GM23248 (cell line): ENCODE measurements around the gene PELO. TPM values are rescaled to one million over a fixed set of nuclear protein-coding genes. Genes with fewer than 3 reads are reported as not detected.
"Not testable (repeated sequence)": the region's sequence is repeated elsewhere in the genome, so short reads cannot be mapped to it uniquely, and the experiment has no call there.

Experiments used
- DNase-seq: peaks from one replicate; pipeline ENCODE4 v3.0.0-alpha.2; 2015
- H2AFZ ChIP-seq: fragments of 200-600 bp; sonication (generic); 2 replicates; pipeline ENCODE4 v1.6.1; 2016; ENCODE audit warnings: antibody characterized with exemption
- H3F3A ChIP-seq: fragments of 200-600 bp; sonication (generic); 2 replicates; pipeline ENCODE4 v1.6.1; 2016; ENCODE audit warnings: mild to moderate bottlenecking, antibody characterized with exemption, mixed run types; ENCODE audit not compliant: insufficient read depth
- H3K27ac ChIP-seq: fragments of 200-600 bp; sonication (generic); 2 replicates; pipeline ENCODE4 v1.5.1; 2016; ENCODE audit warnings: mild to moderate bottlenecking
- H3K27me3 ChIP-seq: fragments of 200-600 bp; sonication (generic); replicated peaks from 2 replicates; pipeline ENCODE4 v1.6.1; 2016; ENCODE audit warnings: mild to moderate bottlenecking; ENCODE audit not compliant: insufficient read depth
- H3K36me3 ChIP-seq: fragments of 200-600 bp; sonication (generic); 2 replicates; pipeline ENCODE4 v1.6.1; 2016; ENCODE audit warnings: low read depth, mild to moderate bottlenecking
- H3K4me1 ChIP-seq: fragments of 200-600 bp; sonication (generic); 2 replicates; pipeline ENCODE4 v1.6.1; 2016; ENCODE audit warnings: mild to moderate bottlenecking; ENCODE audit not compliant: insufficient read depth
- H3K4me2 ChIP-seq: fragments of 200-600 bp; sonication (generic); one replicate; pipeline ENCODE4 v1.6.1; 2016; ENCODE audit warnings: mild to moderate bottlenecking; ENCODE audit not compliant: unreplicated experiment
- H3K4me3 ChIP-seq: fragments of 200-600 bp; sonication (generic); 2 replicates; pipeline ENCODE4 v1.5.1; 2016; ENCODE audit warnings: mild to moderate bottlenecking
- H3K79me2 ChIP-seq: fragments of 200-600 bp; sonication (generic); 2 replicates; pipeline ENCODE4 v1.6.1; 2016; ENCODE audit warnings: mild to moderate bottlenecking; ENCODE audit not compliant: insufficient read depth
- H3K9ac ChIP-seq: fragments of 200-600 bp; sonication (generic); 2 replicates; pipeline ENCODE4 v1.6.1; 2016; ENCODE audit warnings: mild to moderate bottlenecking
- H3K9me2 ChIP-seq: fragments of 200-600 bp; sonication (generic); 2 replicates; pipeline ENCODE4 v1.6.1; 2016; ENCODE audit warnings: mixed run types, mild to moderate bottlenecking, moderate library complexity; ENCODE audit not compliant: insufficient read depth
- H3K9me3 ChIP-seq: fragments of 200-600 bp; sonication (generic); one replicate; pipeline ENCODE4 v1.6.1; 2017; ENCODE audit warnings: low read depth
- H4K20me1 ChIP-seq: fragments of 200-600 bp; sonication (generic); 2 replicates; pipeline ENCODE4 v1.6.0; 2016; ENCODE audit not compliant: insufficient read depth
- EZH2 ChIP-seq: fragments of 200-600 bp; sonication (generic); IDR thresholded peaks from 2 replicates; pipeline ENCODE4 v1.6.1; 2018; ENCODE audit warnings: antibody characterized with exemption, mild to moderate bottlenecking; ENCODE audit not compliant: insufficient read depth, poor library complexity, severe bottlenecking
- EZH2phosphoT487 ChIP-seq: fragments of 200-600 bp; sonication (generic); IDR thresholded peaks from 2 replicates; pipeline ENCODE4 v1.6.1; 2018; ENCODE audit warnings: antibody characterized with exemption, moderate library complexity, mild to moderate bottlenecking, low read depth; ENCODE audit not compliant: insufficient read depth
- WGBS, 2 experiments: methylation state at CpG; one replicate each; pipeline ENCODE4 v1.1.6; 2015 to 2017; ENCODE audit warnings: low lambda C conversion rate in 2 of 2, low coverage in 1 of 2; ENCODE audit errors: missing lambda C conversion rate in 2 of 2; 5-methylcytosine and 5-hydroxymethylcytosine counted together
- in situ Hi-C: fragments of 300-500 bp; cut with MboI; formaldehyde crosslinking; loops from 2 replicates; pipeline ENCODE4 v1.15.0; 2020
- polyA plus RNA-seq: library from polyadenylated mRNA; unstranded; fragments of >200 nt; fragmentation: Nextera tagmentation; extraction: Ambion mirVana; gene quantifications from 2 replicates; pipeline ENCODE4 v1.2.1, GENCODE V29; 2016
- total RNA-seq: library from RNA; depleted of rRNA; stranded (reverse); fragments of >200 nt; shearing (Covaris generic); gene quantifications from 2 replicates; pipeline ENCODE4 v1.2.3, GENCODE V29; 2014

The PELO gene
- total and polyA plus RNA-seq, 2 experiments from 2014 or later, result 20.4 to 25.2 TPM

GRCh38 chr5:52818360-52818759 is 30.6 kb downstream of the PELO start:
- no peak overlapping the region for H2AFZ ChIP-seq
- TF ChIP-seq EZH2phosphoT487, result no peak
- TF ChIP-seq EZH2, result no peak

DNA sequence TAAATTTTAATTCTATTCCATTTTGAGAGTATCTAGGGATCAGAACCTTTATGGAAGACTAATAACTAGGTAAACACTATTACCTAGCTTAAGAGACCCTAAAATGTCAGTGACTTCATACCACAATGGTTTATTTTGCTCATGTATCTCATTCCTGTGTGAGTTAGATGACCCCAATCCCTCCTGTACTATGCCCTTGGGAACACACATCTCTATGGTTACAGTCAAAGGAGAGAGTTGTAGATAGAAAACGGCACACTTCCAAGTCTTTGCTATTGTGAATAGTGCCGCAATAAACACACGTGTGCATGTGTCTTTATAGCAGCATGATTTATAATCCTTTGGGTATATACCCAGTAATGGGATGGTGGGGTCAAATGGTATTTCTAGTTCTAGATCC is 31.1 kb downstream of the PELO start:
- H3K4me3 ChIP-seq, H3K27ac ChIP-seq, H3F3A ChIP-seq, H3K27me3 ChIP-seq, H3K36me3 ChIP-seq, DNase-seq, H3K9me2 ChIP-seq, H3K9ac ChIP-seq, H3K79me2 ChIP-seq, in situ Hi-C loops, H3K9me3 ChIP-seq, H3K4me1 ChIP-seq, H3K4me2 ChIP-seq, H4K20me1 ChIP-seq, H2AFZ ChIP-seq: not testable (repeated sequence)
- 84 to 89% methylated on average over 3 of the region's 3 CpGs for WGBS, 2 experiments

More at GRCh38 chr5:52818360-52818759, 30.6 kb downstream of the PELO start:
- Histone ChIP-seq H3K4me2 (no peak overlapping the region), H3K9me2 (no peaks in the 10 kb centered on the region), H3K4me1 (peaks cover 7% of the 10 kb centered on the region), H4K20me1 (no peaks in the 10 kb centered on the region), H3F3A (no peaks in the 10 kb centered on the region), H3K9me3 (no peaks in the 10 kb centered on the region), H3K79me2 (no peaks in the 10 kb centered on the region), H3K27me3 (no peaks in the 10 kb centered on the region), H3K36me3 (no peaks in the 10 kb centered on the region), H3K9ac (no peak overlapping the region), H3K27ac (no peak overlapping the region), H3K4me3 (no peak overlapping the region)
- 100% methylated on average over 1 of the region's 1 CpG for WGBS, 2 experiments
- no peak for DNase-seq
- in situ Hi-C loops, result no loop called here

- no peak for TF ChIP-seq EZH2phosphoT487
- TF ChIP-seq EZH2, result no peak
- H3K4me1 ChIP-seq, result no peaks in the 10 kb centered on the region
- 94 to 96% methylated on average over 1 of the region's 1 CpG for WGBS, 2 experiments
- no peak overlapping the region for H2AFZ ChIP-seq
- H3K4me3 ChIP-seq, result no peak overlapping the region
- no peaks in the 10 kb centered on the region for H3K9me3 ChIP-seq
- H3K79me2 ChIP-seq, result no peaks in the 10 kb centered on the region
- no peak overlapping the region for H3K9ac ChIP-seq
- no peaks in the 10 kb centered on the region for H4K20me1 ChIP-seq
- H3K27me3 ChIP-seq, result no peaks in the 10 kb centered on the region
- H3K36me3 ChIP-seq, result no peaks in the 10 kb centered on the region
- H3K27ac ChIP-seq, result no peak overlapping the region
- H3F3A ChIP-seq, result no peaks in the 10 kb centered on the region
- H3K4me2 ChIP-seq, result no peak overlapping the region
- no peak for DNase-seq
- H3K9me2 ChIP-seq, result no peaks in the 10 kb centered on the region
- in situ Hi-C loops, result no loop called here
Observed at GRCh38 chr5:52821901-52822300, 34.2 kb downstream of the PELO start.

- H3K36me3 ChIP-seq, result no peaks in the 10 kb centered on the region
Observed at GRCh38 chr5:52822437-52822836, 34.7 kb downstream of the PELO start.

GRCh38 chr5:52824827-52825226 is 37.1 kb downstream of the PELO start:
- 93 to 100% methylated on average over 1 of the region's 1 CpG for WGBS, 2 experiments
- no peaks in the 10 kb centered on the region for H3K4me1 ChIP-seq
- no peaks in the 10 kb centered on the region for H3F3A ChIP-seq
- no peaks in the 10 kb centered on the region for H3K27me3 ChIP-seq
- H3K4me2 ChIP-seq, result no peak overlapping the region
- H3K27ac ChIP-seq, result no peak overlapping the region
- no peak for TF ChIP-seq EZH2
- TF ChIP-seq EZH2phosphoT487, result no peak
- in situ Hi-C loops, result no loop called here
- H3K36me3 ChIP-seq, result no peaks in the 10 kb centered on the region
- H3K4me3 ChIP-seq, result no peak overlapping the region
- H4K20me1 ChIP-seq, result no peaks in the 10 kb centered on the region
- H3K9ac ChIP-seq, result no peak overlapping the region
- no peak for DNase-seq
- no peaks in the 10 kb centered on the region for H3K9me3 ChIP-seq
- H3K79me2 ChIP-seq, result no peaks in the 10 kb centered on the region
- H2AFZ ChIP-seq, result no peak overlapping the region
- H3K9me2 ChIP-seq, result no peaks in the 10 kb centered on the region

More at GRCh38 chr5:52822437-52822836, 34.7 kb downstream of the PELO start:
- Histone ChIP-seq H3K9ac (no peak overlapping the region), H3K9me3 (no peaks in the 10 kb centered on the region), H3K4me2 (no peak overlapping the region), H3K27me3 (no peaks in the 10 kb centered on the region), H3K79me2 (no peaks in the 10 kb centered on the region), H3K4me3 (no peak overlapping the region), H2AFZ (no peak overlapping the region), H3F3A (no peaks in the 10 kb centered on the region), H3K4me1 (no peaks in the 10 kb centered on the region), H3K9me2 (no peaks in the 10 kb centered on the region), H3K27ac (no peak overlapping the region), H4K20me1 (no peaks in the 10 kb centered on the region)
- WGBS, 2 experiments, result 66 to 78% methylated on average over 6 of the region's 6 CpGs
- in situ Hi-C loops, result no loop called here
- TF ChIP-seq EZH2 (no peak), EZH2phosphoT487 (no peak)
- DNase-seq, result no peak
